Measurements from ENCODE around the gene NPAS3.

The NPAS3 gene

DNA sequence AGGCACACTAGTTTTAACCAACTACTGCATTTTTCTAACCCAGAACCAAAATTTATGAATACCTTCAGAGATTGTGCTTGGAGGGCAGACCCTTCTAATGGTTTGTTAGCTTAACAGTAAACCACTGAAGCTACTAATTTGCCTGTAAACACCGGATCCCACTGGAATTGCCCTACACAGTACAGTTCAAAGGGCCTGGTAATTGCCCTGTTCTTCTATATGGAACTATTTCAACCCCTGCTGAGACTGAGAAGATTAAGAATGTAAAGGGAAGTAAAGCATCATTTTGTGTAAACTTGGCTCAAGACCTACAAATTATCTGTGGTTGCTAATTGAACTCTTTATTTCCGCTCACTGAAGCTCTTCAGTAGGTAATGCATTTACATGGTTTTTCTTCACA lies 468.1 kb downstream of the NPAS3 start:
- no peak for DNase-seq (ENCODE audit: insufficient read length, low spot score)
- FAIRE-seq: no peak

DNA sequence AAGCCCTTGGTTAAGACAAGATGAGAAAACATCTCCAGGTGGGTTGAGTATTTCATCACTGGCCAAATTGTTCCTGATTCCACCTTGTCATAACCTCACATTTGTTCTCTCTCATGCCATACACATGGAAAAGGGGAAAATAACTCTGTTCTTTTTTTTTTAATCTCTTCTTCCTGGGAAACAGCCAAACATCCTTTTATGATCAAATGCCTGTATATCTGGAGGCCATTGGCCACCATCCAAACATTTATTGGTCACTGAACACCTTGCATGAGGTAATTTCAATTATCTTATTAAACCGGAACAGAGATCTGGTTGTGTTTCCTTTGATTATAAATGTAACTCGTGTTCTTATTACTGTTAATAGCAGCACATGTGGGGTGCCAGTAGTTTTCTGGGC lies 469.6 kb downstream of the NPAS3 start:
- FAIRE-seq (no peak), DNase-seq (ENCODE audit: insufficient read length, low spot score) (no peak)

DNA sequence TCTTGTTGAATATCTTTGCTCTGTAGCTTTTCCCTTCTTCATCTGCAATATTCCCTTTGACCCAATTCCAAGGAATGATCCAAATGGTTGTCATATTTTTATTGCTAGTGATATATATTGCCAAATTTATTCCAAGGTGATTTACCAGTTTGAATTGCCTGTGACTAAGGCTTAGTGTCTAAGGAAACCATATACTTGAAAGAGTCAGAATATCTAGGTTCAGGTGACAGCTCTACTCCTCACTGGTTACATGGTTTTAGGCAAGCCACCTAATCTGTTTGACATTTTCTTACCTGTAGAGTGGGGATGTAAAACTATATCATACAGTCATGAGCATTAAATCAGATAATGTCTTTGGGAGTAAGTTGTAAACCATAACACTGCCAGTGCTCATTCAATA lies 473.8 kb downstream of the NPAS3 start:
- FAIRE-seq: no peak
- DNase-seq (ENCODE audit: insufficient read length, low spot score): no peak

DNA sequence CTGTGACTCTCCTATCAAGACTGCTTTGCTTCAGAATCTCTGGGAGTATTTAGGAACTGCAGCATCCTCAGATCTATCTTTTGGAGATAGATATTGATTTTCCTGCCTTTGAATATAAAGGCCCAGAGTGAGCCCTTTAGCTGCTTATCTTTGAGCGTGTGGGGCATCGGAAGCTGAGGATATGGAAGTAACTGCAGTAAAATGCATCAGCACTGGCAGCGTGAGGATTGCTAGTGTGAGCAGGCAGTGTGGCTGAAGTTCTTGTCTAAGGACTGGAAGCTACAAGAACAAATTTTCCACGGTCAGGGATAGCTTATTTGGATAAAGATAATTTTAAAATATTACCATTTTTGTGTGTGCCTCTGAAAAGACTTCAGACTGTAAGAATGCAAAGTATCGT lies 474.7 kb downstream of the NPAS3 start:
- DNase-seq (ENCODE audit: insufficient read length, low spot score): no peak

DNA sequence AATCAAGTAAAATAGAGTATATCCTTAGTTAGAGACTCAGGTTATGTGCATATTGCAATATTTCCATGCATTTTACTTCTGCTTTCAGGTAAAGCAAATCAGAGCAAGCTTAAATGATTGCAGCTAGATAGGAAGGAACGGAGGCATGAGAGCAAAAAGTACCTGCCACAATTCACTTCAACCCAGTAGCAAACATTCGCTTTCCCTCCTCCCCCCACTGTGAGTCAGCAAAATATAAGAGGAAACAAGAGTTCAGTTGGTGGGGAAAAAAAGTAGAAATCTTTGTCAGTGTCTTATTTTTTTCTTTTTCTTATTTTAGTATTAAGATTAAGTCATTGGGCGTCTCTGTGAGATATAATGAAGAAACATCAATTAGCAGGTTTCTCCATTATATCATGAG lies 475.4 kb downstream of the NPAS3 start:
- FAIRE-seq: no peak

More for the DNA sequence above, 474.7 kb downstream of the NPAS3 start:
- FAIRE-seq: no peak

DNA sequence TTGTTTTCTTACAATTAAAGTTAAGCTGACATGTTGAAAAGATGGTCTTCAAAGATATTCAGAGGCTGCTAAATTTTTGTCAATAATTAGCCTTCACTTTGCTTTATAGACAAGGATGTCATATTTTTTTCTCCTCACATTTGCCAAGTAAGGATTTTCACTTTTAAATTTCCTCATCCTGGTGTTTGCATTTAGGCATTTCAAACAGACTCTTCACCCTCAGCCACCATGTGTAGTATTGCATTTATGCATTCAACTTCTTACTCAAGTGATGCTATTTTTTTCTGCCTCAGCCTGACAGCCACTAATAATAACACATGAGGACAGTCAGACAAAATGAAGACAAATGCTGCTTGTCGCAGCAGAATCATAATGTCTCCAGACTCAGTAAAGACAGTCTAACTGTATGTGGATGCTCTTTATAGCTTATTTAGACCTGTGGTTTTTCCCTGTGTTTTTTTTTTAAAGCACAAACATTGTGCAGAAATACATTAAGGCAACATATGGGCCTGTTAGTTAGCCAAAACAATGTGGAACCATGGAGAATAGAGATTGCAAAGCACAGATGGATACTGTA lies 481.5 kb downstream of the NPAS3 start:
- no peak for DNase-seq (ENCODE audit: insufficient read length, low spot score)

More for the DNA sequence above, 475.4 kb downstream of the NPAS3 start:
- no peak for DNase-seq (ENCODE audit: insufficient read length, low spot score)

DNA sequence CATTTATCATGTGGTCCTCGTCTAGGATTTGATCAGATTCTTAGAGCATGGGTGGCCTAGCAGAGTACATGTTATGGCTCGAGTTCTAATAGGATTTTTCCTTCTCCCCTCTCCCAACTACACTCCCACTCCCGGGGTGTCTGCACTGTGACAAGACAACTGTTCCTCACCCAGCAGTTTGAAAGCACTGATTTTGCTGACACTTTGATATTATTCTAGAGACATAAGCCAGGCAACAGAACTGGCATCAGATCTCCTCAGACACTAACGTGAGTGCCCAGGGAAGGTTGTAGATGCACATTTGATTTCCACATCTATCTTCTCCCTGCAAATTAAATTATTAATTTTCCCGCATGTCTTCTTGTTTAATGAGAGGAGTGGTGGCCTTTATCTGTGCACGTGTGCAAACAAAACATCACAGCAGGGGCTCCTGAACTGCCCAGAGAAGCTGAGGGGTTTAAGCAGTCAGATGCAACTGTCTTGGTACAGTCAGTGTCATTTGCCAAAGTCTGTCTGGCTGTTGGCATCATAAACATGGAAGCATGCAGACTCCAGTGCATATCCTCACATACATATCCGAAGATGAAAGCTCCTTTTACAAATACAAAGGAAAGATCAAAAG lies 491.8 kb downstream of the NPAS3 start:
- FAIRE-seq: no peak
- DNase-seq (ENCODE audit: insufficient read length, low spot score): no peak

More for the DNA sequence above, 481.5 kb downstream of the NPAS3 start:
- no peak for FAIRE-seq

DNA sequence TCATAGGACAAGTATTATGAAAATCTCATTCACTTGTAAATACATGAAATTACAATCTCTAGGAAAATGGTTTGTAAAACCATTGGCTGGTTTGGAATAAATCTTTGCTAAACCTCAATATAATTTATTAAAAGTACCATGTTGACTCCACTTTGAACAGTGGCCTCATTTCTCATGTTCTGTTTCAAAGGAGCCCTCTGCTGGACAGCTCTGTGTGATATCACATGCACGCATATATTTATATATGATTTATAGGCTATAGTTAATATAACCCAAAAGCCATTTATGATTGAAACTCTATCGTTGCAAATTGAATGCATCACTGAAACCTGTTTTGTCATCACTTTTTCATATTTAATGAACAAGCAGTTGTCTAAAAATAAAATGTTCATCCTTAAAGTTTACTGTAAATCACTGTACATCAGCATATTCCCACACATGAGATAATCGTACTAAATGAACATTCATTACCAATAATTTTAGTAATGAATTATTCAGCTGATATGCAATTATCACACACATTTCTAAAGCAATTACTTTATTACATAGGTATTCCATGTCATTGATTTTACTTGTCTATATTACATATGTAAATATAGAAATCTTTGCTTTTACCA lies 493.8 kb downstream of the NPAS3 start:
- DNase-seq (ENCODE audit: insufficient read length, low spot score) (no peak), FAIRE-seq (no peak)

DNA sequence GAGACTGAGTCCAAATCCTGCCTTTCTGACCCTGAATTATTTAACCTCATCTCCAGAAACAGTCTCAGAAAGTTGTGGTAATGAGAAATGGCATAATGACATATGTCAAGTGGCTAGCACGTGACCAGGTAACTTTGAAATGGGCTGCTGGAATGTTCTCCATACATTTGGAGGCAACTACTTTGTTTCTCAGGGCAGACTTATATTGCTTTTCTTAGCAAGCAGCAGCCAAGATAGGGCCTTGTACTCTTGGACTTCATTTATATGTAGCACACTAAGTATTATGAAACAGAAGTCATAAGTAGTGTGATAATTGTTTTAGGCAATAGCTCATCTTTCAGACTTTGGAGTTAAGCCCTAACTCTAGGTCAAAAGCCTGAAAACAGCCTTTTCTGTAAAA lies 494.7 kb downstream of the NPAS3 start:
- FAIRE-seq: no peak

DNA sequence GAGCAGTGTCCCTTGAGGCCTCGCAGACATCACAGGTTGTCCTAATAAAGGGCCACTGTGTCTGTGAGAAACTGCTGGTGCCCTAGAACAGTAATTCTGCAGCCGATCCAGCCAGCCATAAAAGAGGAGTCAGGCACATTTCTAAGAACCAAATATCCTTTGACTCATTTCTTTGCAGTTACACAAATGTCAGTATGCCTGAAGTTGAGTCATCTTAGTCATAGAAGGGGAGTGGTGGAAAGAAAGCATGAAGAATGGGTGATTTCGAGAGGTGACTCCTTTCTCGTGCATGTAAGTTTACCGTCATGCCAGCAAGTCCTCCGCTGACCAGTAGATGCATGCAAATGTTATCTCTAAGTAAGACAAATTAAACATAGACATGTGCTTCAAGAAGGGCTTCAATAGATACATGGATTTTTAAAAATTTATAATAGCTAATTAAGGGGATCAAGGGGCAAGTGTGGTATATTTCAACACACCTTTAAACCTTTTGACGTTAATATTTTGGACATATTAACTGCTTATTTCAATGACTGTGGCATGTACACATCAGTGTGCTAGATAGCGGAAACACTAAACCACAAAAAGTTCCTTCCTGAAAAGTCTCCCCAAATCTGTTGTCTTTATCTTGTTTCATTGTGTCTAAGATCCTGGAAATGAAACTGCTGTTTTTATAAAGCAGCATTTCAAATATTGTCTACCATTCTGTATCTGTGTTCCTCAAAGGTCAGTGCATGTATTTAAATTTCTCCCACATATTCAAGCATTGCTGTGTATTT lies 497.4 kb downstream of the NPAS3 start:
- DNase-seq (ENCODE audit: insufficient read length, low spot score) (no peak), FAIRE-seq (no peak)

More for the DNA sequence above, 494.7 kb downstream of the NPAS3 start:
- DNase-seq (ENCODE audit: insufficient read length, low spot score): no peak

DNA sequence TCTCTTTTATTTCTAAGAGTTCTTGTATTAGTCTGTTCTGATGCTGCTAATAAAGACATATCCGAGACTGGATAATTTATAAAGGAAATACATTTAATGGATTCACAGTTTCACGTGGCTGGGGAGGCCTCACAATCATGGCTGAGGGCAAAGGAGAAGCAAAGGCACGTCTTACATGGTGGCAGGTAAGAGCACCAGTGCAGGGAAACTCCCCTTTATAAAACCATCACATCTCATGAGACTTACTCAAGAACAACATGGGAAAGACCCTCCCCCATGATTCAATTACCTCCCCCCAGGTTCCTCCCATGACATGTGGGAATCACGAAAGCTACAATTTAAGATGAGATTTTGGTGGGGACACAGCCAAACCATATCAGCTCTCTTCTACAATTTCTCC lies 503.0 kb downstream of the NPAS3 start:
- no peak for FAIRE-seq
- DNase-seq (ENCODE audit: insufficient read length, low spot score): no peak

DNA sequence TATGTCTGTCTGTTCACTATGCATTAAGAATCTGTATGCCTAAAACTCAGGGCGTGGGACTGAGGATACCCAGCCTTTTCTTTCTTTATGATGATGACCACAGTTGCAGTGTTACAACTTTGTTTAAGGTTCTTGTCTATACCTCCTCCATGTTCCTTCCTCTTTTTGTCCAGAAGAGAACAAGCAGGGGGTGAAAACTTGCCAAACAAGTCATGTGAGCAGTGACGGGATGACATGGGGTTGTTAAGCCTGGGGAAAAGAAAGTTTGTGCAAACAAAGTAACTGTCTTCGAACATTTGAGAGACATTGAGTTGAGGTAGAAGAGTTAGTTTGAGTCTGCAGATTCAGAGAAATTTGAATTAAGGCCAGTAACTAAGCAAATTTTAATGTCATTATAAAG lies 505.5 kb downstream of the NPAS3 start:
- no peak for FAIRE-seq
- no peak for DNase-seq (ENCODE audit: insufficient read length, low spot score)

DNA sequence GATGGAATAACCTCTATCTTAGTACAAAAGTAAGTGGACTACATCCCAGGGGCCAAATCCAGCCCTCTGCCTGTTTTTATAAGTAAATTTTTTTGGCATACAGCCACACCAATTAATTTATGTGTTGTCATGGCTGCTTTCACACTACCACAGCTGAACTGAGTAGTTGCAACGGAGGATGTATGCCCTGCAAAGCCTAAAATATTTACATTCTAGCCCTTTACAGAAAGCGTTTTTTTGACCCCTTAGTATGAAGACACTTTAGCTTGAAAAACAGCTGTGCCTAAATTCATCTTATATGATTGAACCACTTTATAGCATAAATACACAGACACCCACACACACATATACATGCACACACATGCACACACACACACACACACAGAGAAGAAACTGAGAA lies 510.6 kb downstream of the NPAS3 start:
- DNase-seq (ENCODE audit: insufficient read length, low spot score) (no peak), FAIRE-seq (no peak)

DNA sequence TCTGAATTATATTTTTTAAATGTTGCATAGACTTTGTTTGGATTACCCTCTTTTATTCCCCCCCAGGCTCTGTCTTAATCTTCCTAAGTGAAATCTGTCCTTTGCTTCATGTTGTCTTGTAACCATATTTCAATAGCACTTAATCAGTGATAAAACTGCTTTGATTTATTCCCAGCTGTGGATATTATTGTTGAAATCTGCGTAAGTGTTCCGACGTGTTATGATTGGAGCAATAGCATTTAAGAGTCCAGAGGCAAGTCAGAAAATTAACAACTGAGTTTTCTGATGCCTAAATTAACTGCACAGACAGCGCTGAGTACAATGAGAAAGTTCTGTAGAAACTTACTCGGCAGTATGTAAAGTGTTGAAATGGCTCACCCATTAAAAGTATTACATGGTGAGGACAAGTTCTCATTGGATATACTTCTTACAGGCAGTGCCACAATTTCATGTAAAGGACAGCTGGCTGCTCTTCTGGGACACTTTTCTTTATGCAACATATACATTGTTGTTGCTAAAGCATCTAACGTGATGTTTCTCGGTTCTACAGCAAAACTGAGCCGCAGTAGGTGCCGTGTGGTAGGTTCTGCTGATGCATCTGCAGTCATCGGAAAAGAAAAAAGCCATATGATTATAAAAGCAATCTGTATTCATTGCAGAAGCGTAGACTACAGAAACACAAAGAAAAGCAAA lies 511.2 kb downstream of the NPAS3 start:
- FAIRE-seq (no peak), DNase-seq (ENCODE audit: insufficient read length, low spot score) (no peak)

DNA sequence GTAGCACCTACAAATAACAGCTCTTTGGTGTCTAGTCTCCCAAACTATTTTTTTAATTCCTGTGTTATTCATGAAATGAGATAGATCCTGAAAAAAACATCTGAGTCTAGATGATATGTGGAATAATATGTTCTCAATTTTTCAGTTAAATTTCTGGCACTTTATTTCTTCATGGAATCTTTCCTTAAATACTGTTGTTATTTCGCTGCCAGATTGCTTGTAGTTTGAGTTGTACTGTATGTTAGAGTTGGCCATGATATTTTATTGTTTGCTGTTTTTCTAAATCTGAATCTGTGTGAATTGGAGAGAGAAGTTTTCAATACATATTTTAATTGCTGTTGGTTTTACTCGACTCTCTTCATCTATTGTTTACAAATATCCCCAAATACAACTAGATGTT lies 511.7 kb downstream of the NPAS3 start:
- DNase-seq (ENCODE audit: insufficient read length, low spot score): no peak
- FAIRE-seq: no peak

DNA sequence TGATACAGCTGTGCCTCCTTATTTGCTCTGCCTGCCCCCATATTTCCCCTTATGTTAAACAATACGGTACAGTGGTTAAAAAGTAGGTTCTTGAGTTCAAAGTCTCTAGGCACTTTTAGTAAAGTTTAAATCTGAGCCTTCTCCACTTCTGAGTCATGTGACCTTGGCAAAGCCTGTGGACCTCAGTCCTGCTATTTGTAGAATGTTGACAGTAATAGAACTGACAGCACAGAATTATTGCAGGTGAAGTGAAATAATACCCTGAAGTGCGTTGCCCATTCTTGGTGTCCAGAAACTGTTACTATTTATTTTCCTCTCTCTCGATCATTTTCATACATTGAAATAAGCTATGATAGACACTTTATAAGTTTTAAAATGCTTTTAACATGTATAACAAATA lies 512.5 kb downstream of the NPAS3 start:
- no peak for DNase-seq (ENCODE audit: insufficient read length, low spot score)
- FAIRE-seq: no peak

DNA sequence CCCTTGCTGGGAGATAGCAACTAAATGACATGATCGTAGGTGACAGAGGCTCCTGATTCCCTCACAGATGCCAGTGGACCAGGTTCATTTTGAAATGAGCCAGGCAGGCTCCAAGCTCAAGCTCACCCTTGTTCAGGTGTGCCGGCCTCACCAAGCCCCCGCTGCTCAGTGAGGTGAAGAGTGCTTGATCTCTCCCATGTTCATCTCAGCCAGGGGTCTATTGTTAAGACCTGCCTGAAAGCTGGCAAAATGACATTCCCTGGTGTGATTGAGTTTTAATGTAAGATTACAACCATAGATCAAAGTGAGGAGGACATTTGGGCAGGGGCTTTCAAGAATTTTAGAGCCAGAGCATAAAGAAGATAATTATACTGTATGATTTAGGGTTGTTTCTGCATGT lies 514.3 kb downstream of the NPAS3 start:
- DNase-seq (ENCODE audit: insufficient read length, low spot score) (no peak), FAIRE-seq (no peak)

DNA sequence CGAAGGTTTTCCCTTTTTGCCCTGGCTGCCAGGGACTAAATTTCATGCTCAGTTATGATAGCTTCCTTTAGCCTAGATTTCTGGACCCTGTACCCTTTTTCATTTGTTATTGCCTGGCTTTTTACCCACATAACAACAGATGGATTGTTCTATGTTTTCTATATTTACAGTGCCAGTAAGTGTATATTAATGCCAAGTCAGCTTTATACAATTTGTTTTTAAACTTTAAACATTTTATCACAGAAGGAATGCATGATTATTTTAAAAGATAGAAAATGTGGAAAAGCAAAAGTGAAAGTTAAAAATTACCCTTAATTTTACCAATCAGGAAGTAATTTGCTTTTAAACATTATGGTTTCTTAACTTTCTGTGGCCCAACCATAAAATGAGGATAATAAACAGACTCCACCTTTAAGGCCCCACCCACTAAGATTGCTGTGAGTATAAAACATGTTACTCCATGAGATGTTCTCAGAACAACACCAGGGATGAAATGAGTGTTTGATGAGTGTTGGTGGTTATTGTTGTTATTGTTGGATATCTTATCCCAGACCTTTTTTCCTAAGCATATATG lies 515.4 kb downstream of the NPAS3 start:
- FAIRE-seq: no peak
- DNase-seq (ENCODE audit: insufficient read length, low spot score): no peak

DNA sequence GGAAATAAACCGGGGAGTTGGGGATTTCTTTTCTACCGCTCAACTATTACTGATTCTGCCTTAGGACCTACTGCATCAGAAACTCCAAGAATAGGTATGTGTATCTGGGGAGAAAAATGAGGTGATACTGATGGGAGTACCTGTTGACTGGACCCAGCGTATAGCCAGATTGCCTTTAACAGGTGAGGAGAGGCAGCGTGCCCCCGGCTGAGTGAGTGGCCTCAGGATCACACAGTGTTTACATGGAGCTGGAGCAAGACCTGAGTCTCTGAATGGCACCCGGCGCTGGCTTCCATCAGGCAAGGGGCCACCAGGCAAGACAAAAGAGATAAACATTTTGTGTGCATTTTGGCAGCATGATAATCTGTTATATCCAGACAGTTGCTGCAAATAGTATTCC lies 516.0 kb downstream of the NPAS3 start:
- FAIRE-seq (no peak), DNase-seq (ENCODE audit: insufficient read length, low spot score) (no peak)

DNA sequence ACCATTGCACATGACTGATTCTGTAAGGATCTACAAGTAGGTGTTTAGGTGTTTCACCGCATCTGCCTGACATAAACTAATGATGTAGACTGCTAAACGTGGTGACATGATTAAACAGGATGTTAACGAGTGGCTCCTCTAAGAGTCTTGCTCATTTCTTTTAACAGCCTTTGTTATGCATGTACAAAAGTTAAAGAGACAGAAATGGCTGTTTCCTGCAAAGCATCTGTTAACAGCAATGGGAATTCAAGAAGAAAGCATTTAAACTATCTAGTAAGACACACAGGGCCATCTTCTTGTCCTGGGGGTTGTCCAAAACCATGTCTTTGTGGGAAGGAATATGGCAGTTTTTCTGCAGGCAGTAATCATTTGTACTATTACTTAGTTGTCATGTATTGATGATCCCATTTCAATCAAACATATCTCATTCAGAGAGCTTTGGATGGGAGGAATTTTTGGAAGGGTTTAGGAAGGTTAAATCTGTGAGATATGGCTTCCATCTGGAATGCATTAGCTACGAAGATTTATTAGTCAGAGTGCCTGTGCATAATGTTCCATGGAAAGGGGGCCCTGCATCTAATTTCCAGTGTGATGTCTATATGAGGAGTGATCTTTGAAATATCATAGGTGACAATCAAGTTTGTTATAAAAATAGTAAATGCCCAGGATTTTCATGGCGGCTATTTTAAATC lies 517.1 kb downstream of the NPAS3 start:
- DNase-seq (ENCODE audit: insufficient read length, low spot score) (no peak), FAIRE-seq (no peak)

All from GM19239 (cell line).